SU-DHL-6 (cell line): Measurements from ENCODE around the gene TAF11.

Source experiments
- H2AFZ ChIP-seq: fragments of 200-600 bp; sonication (generic); 2 replicates; pipeline ENCODE4 v1.6.1; 2014; ENCODE audit warnings: low read depth, mild to moderate bottlenecking, moderate library complexity, mixed read lengths, antibody characterized with exemption, low read length; ENCODE audit not compliant: severe bottlenecking
- H3F3A ChIP-seq: fragments of 200-600 bp; shearing (Covaris generic); 2 replicates; pipeline ENCODE4 v1.6.0; 2016; ENCODE audit warnings: antibody characterized with exemption, mild to moderate bottlenecking; ENCODE audit not compliant: insufficient read depth
- H3K27ac ChIP-seq: fragments of 200-600 bp; sonication (generic); 2 replicates; pipeline ENCODE4 v1.5.1; 2016; ENCODE audit warnings: low read depth, mild to moderate bottlenecking, low read length, moderate library complexity, mixed read lengths
- H3K27me3 ChIP-seq: fragments of 200-600 bp; sonication (generic), shearing (Covaris generic); 2 replicates; pipeline ENCODE4 v1.6.0; 2014; ENCODE audit warnings: mild to moderate bottlenecking, low read length
- H3K36me3 ChIP-seq: fragments of 200-600 bp; sonication (generic); 2 replicates; pipeline ENCODE4 v1.6.1; 2014; ENCODE audit warnings: mild to moderate bottlenecking, low read length, mixed read lengths
- H3K4me2 ChIP-seq: fragments of 300-600, 200-600 bp; shearing (Covaris generic), sonication (generic); 2 replicates; pipeline ENCODE4 v1.6.0; 2014; ENCODE audit warnings: low read length, low read depth, mild to moderate bottlenecking; ENCODE audit not compliant: poor library complexity, severe bottlenecking
- H3K4me3 ChIP-seq: fragments of 200-600 bp; sonication (generic); 2 replicates; pipeline ENCODE4 v1.5.1; 2014; ENCODE audit warnings: antibody characterized with exemption, low read length, mild to moderate bottlenecking, mixed read lengths; ENCODE audit not compliant: insufficient read depth, poor library complexity, severe bottlenecking
- H3K79me2 ChIP-seq: fragments of 200-600 bp; sonication (generic); 2 replicates; pipeline ENCODE4 v1.6.1; 2014; ENCODE audit warnings: mild to moderate bottlenecking, low read length, moderate library complexity; ENCODE audit not compliant: insufficient read depth
- H3K9ac ChIP-seq: fragments of 200-600 bp; sonication (generic); 2 replicates; pipeline ENCODE4 v1.7.0; 2014; ENCODE audit warnings: mild to moderate bottlenecking, low read length
- H3K9me2 ChIP-seq: fragments of 200-600 bp; sonication (generic); replicated peaks from 2 replicates; pipeline ENCODE4 v1.6.1; 2014; ENCODE audit warnings: low read length; ENCODE audit not compliant: insufficient read depth
- H3K9me3 ChIP-seq: fragments of 200-600 bp; sonication (generic); 2 replicates; pipeline ENCODE4 v1.6.1; 2014; ENCODE audit warnings: low read length, mixed read lengths; ENCODE audit not compliant: insufficient read depth
- H4K20me1 ChIP-seq: fragments of 200-600 bp; sonication (generic); 2 replicates; pipeline ENCODE4 v1.6.1; 2014; ENCODE audit warnings: low read depth, mild to moderate bottlenecking, antibody characterized with exemption, low read length, moderate library complexity, mixed read lengths
- EZH2phosphoT487 ChIP-seq: fragments of 200-600 bp; sonication (generic), shearing (Covaris generic); conservative IDR thresholded peaks from 2 replicates; pipeline ENCODE4 v1.6.1; 2018; ENCODE audit warnings: mild to moderate bottlenecking, antibody characterized with exemption, low read length, moderate library complexity, mixed read lengths
- TF ChIP-seq, protein P1 (sequence below): fragments of 200-600 bp; sonication (generic); IDR thresholded peaks from one replicate; pipeline ENCODE4 v1.5.1; 2017; ENCODE audit warnings: antibody characterized with exemption, mild to moderate bottlenecking, low read length, moderate library complexity; ENCODE audit not compliant: insufficient read depth, poor library complexity, severe bottlenecking

The TAF11 gene

DNA sequence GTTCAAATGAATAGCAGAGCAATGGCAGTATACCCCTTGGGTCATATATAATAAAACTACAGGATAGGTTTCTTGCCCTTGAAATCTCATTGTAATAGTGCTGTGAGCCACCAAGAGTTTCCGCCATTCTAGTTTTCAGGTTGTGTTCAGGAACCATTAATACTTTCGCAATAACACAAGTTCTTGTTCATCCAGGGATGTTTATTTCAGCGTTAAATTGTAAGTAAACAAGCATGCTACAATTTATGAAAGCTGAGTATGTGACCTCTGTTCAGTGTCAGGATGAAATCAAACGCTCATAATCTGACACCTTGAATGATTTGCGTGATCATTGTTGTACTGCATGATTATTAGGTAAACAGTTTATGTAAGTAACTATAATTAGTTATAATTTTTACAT is 24.0 kb upstream of the TAF11 start:
- H3K9ac ChIP-seq: no peak overlapping the region
- no peaks in the 10 kb centered on the region for H3K79me2 ChIP-seq
- H3K36me3 ChIP-seq: no peaks in the 10 kb centered on the region
- H3K27ac ChIP-seq: no peak overlapping the region
- H3K9me3 ChIP-seq: no peaks in the 10 kb centered on the region
- no peaks in the 10 kb centered on the region for H3K9me2 ChIP-seq
- no peak for TF ChIP-seq EZH2phosphoT487
- TF ChIP-seq, protein P1, sequence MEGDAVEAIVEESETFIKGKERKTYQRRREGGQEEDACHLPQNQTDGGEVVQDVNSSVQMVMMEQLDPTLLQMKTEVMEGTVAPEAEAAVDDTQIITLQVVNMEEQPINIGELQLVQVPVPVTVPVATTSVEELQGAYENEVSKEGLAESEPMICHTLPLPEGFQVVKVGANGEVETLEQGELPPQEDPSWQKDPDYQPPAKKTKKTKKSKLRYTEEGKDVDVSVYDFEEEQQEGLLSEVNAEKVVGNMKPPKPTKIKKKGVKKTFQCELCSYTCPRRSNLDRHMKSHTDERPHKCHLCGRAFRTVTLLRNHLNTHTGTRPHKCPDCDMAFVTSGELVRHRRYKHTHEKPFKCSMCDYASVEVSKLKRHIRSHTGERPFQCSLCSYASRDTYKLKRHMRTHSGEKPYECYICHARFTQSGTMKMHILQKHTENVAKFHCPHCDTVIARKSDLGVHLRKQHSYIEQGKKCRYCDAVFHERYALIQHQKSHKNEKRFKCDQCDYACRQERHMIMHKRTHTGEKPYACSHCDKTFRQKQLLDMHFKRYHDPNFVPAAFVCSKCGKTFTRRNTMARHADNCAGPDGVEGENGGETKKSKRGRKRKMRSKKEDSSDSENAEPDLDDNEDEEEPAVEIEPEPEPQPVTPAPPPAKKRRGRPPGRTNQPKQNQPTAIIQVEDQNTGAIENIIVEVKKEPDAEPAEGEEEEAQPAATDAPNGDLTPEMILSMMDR: no peak
- no peaks in the 10 kb centered on the region for H3F3A ChIP-seq
- no peak overlapping the region for H2AFZ ChIP-seq
- H3K4me2 ChIP-seq: no peak overlapping the region
- H3K27me3 ChIP-seq: no peaks in the 10 kb centered on the region
- H4K20me1 ChIP-seq: peaks cover 30% of the 10 kb centered on the region; the same call in 1 of the 2 replicates
- H3K4me3 ChIP-seq: no peak overlapping the region

DNA sequence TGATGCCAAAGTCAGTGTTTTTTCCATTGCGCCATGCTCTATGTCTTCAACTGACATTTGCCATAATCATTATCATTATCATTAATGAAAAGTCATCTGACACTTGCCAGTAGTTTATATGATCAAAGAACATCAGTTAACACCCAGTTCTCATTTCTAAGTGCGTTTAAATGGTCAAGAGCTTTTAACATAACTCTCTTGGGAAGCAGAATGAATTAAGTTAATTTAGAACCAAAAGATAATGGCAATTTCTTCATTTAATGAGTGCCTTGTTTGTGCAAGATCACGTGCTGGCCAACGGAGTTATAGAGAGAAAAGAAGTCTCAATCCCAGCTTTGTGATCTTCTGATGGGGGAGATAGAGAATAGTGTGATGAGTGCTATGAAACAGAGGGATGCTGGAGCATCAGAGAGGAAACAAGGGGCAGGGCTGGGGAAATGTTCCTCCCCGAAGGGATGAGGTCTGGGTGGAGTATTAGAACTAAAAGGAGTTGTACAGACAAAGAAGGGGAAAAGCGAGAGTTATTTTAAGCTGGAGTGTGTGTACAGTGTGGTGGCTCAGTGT is 21.6 kb upstream of the TAF11 start:
- Histone ChIP-seq H4K20me1 (peaks cover 33% of the 10 kb centered on the region; the same call in 1 of the 2 replicates), H3K79me2 (no peaks in the 10 kb centered on the region)
- no peak for TF ChIP-seq EZH2phosphoT487
- TF ChIP-seq, protein P1: no peak

DNA sequence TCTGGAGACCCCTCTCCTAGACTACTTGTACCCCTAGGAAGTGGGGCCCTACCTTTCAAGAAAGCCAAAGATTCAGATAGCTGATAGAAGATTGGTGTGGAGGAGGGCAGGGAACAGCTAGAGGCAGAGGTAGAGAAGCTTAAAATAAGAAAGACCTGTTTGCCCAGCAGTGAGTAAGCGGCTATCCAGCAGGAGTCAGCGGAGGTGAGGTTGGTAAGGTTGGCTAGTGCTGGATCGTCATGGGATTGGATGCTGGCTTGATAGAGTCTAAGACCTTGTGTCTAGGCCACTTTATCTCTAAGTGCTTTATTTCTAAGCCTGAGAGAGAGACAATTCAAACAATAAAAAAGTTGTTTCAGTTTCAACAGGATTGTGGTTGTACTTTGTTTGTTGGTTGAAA is 20.4 kb upstream of the TAF11 start:
- Histone ChIP-seq H3K36me3 (no peaks in the 10 kb centered on the region), H3K4me2 (no peak overlapping the region), H3F3A (no peaks in the 10 kb centered on the region), H3K79me2 (no peaks in the 10 kb centered on the region), H3K4me3 (no peak overlapping the region), H3K27me3 (no peaks in the 10 kb centered on the region), H4K20me1 (peaks cover 33% of the 10 kb centered on the region; the same call in 1 of the 2 replicates), H2AFZ (no peak overlapping the region), H3K9ac (no peak overlapping the region), H3K9me3 (no peaks in the 10 kb centered on the region), H3K9me2 (no peaks in the 10 kb centered on the region), H3K27ac (no peak overlapping the region)
- TF ChIP-seq, protein P1: no peak
- TF ChIP-seq EZH2phosphoT487: no peak

More for the DNA sequence above, 21.6 kb upstream of the TAF11 start:
- Histone ChIP-seq H3K27me3 (no peaks in the 10 kb centered on the region), H2AFZ (no peak overlapping the region), H3F3A (no peaks in the 10 kb centered on the region), H3K4me3 (no peak overlapping the region), H3K36me3 (no peaks in the 10 kb centered on the region), H3K9me2 (no peaks in the 10 kb centered on the region), H3K27ac (no peak overlapping the region), H3K9me3 (no peaks in the 10 kb centered on the region), H3K4me2 (no peak overlapping the region), H3K9ac (no peak overlapping the region)
